Posterior cingulate gyrus (tissue), 11 donors: ENCODE data around the gene SIT1.

ENCODE experiments used
- DNase-seq, 10 donors: peaks; one replicate each; pipeline versions ENCODE4 v3.0.0 to v3.0.0-alpha.2; 2020 to 2021; ENCODE audit warnings: mixed read lengths in 3 of 10
- intact Hi-C: fragments of 100-400 bp; cut with DNase I; formaldehyde crosslinking; loops from one replicate; pipeline ENCODE4 v1.15.1; 2023

Gene SIT1

DNA sequence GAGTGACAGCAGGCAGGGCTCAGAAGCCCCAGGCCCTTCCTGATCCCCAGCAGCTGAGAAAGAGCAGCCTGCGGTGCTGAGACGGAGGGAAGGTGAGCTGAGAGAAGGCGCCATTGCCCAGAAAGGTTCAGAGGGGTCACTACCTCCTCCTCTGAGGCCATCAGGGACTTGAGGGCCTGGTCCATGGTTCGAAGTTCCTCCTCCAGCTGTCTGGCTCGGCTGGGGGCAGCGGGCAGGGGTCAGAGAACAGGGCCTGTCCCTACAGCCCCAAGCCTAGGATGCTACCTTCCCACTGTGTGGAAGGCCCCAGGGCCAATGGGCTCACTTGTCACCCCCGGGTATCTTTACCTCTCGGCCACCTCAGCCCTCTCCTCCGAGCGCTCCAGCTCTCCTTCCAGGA lies 34.2 kb upstream of the SIT1 start:
- intact Hi-C loops = no loop called here
- peak in 2 of 10 donors; percentile 12 to 67 for DNase-seq

- intact Hi-C loops = no loop called here
- peak in 1 of 10 donors; percentile 7 for DNase-seq
Measured at GRCh38 chr9:35683323-35683722, 32.6 kb upstream of the SIT1 start.

DNA sequence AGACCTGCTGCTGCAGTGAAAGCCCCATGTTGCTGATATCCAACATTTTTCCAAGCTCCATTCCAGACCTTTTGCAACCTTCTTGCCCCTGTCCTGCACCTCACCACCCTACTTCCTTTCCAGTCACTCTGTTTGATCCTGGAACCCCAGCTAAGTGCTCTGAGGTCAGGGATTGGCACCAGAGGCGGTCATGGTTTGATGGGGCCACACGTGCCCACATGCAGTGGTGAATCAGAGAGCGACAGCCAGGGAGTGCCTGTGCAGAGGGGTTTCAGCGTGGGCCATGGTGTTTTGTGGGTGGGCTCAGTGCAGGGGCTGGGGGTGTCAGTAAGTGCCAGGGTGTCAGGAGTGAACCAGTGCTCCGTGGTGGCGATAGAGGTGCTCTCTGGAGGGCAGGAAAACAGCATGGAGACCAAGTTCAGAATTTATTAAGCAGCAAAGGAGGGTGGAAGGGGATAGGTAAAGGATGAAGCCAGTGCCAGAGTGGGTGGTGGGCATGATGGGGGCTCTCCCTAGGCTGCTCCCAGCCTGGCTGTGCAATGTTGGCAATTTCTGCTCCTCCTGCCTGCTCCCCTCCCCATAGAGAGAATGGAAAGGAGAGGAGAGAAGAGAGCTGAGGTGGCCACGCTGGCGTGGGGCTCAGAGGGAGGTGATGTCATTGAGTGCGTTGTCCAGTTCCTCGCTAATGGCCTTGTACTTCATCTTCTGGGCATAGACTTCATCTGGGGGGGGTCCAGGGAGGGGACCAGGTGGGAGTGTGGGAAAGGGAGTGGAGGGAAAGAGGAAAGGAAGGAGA lies 32.0 kb upstream of the SIT1 start:
- peak in 2 of 10 donors; percentile 35 to 76 for DNase-seq
- intact Hi-C loops = no loop called here

- DNase-seq = peak in 2 of 10 donors; percentile 39 to 49
- intact Hi-C loops = no loop called here
Measured at GRCh38 chr9:35682051-35682450, 31.3 kb upstream of the SIT1 start.

- DNase-seq = peak in 2 of 10 donors; percentile 24 to 47
- intact Hi-C loops = no loop called here
Measured at GRCh38 chr9:35681341-35682002, 30.7 kb upstream of the SIT1 start.

DNA sequence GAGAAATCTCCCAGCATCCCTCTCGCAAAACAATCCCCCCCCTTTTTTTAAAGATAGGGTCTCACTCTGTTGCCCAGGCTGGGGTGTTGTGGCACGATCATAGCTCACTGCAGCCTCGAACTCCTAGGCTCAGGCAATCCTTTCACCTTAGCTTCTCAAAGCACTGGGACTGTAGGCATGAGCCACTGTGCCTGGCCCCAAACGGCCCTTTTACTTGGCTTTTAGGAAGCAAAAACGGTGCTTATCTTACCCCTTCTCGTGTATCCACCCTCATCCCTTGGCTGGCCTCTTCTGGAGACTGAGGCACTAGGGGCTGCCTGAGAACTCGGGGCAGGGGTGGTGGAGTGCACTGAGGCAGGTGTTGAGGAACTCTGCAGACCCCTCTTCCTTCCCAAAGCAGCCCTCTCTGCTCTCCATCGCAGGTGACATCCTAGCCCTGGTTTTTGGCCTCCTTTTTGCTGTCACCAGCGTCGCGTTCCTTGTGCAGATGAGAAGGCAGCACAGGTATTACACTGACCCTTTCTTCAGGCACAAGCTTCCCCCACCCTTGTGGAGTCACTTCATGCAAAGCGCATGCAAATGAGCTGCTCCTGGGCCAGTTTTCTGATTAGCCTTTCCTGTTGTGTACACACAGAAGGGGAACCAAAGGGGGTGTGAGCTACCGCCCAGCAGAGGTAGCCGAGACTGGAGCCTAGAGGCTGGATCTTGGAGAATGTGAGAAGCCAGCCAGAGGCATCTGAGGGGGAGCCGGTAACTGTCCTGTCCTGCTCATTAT lies 29.8 kb upstream of the SIT1 start:
- DNase-seq = peak in 2 of 10 donors; percentile 38 to 48

DNA sequence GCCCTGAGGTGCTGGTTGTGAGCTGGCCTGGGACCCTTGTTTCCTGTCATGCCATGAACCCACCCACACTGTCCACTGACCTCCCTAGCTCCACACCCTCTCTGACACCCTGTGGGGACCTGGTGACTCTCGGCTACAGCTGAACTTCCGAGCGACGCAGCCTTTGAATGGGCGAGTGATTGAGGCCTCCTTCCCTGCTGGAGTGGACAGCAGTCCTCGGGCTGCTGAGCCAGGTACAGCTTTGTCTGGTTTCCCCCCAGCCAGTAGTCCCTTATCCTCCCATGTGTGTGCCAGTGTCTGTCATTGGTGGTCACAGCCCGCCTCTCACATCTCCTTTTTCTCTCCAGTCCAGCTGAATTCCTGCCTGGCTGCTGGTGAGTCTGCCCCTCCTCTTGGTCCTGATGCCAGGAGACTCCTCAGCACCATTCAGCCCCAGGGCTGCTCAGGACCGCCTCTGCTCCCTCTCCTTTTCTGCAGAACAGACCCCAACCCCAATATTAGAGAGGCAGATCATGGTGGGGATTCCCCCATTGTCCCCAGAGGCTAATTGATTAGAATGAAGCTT lies 29.1 kb upstream of the SIT1 start:
- intact Hi-C loops = no loop called here
- peak in 3 of 10 donors; percentile 30 to 61 (median 35) for DNase-seq

More for the DNA sequence above, 29.8 kb upstream of the SIT1 start:
- intact Hi-C loops = no loop called here

DNA sequence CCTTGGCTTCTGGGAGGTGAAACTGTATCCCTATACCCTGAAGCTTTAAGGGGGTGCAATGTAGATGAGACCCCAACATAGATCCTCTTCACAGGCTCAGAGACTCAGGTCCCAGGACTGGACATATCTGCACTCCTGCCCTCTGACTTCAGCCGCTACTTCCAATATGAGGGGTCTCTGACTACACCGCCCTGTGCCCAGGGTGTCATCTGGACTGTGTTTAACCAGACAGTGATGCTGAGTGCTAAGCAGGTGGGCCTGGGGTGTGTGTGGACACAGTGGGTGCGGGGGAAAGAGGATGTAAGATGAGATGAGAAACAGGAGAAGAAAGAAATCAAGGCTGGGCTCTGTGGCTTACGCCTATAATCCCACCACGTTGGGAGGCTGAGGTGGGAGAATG lies 28.4 kb upstream of the SIT1 start:
- intact Hi-C loops = no loop called here
- peak in 2 of 10 donors; percentile 3 to 57 for DNase-seq

GRCh38 chr9:35675732-35676392 lies 25.1 kb upstream of the SIT1 start:
- intact Hi-C loops = no loop called here
- peak in 7 of 10 donors; percentile 30 to 91 (median 42) for DNase-seq

- intact Hi-C loops = no loop called here
- DNase-seq = peak in 3 of 10 donors; percentile 10 to 31 (median 14)
Measured at GRCh38 chr9:35675204-35675603, 24.5 kb upstream of the SIT1 start.

GRCh38 chr9:35674025-35674361 lies 23.3 kb upstream of the SIT1 start:
- intact Hi-C loops = no loop called here
- peak in 1 of 10 donors; percentile 45 for DNase-seq

- DNase-seq = peak in 4 of 10 donors; percentile 45 to 88 (median 78)
- intact Hi-C loops = no loop called here
Measured at GRCh38 chr9:35673132-35674024, 22.6 kb upstream of the SIT1 start, which contains the start of gene CA9. Gene CA9, plus strand, starts transcription at chr9:35673928. Its CDS starts 32 bp downstream, at chr9:35673960.

DNA sequence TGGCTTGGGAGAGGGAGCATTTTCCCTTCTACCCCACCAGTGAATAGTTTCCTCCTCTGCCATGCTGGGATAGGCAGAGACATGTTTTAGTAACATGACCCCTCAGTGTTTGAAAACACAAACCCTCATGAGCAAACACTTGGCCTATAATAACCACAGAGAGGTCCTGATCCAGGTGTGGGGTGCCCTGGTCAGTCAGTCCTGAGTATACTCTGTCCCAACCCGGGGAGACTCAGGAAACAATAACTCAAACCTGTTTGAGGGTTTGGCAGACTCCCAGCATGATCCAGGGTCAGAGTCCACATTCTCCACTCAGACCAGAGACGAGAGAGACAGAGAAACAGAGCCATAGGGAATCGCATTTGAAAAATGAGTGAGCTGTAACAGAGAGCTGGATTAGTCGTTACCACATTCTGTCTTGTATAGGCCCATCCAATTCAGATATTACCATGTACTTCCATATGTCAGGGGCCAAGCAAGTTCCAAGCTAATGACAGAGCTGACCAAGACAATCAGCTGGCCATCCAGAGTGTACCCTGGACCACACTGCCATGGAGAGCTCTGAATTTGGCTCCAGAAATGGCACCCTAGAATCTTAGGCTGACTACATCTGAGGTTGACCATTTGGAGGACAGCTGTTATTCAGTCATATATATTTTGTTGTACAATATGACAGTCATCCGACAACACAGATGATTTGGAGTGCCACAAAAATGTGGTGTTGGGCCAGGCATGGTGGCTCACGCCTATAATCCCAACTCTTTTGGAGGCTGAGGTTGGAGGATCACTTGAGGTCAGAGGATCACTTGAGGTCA lies 18.8 kb upstream of the SIT1 start:
- intact Hi-C loops = no loop called here
- peak in 2 of 10 donors; percentile 6 to 29 for DNase-seq

GRCh38 chr9:35667939-35668338 lies 17.2 kb upstream of the SIT1 start:
- intact Hi-C loops = no loop called here

DNA sequence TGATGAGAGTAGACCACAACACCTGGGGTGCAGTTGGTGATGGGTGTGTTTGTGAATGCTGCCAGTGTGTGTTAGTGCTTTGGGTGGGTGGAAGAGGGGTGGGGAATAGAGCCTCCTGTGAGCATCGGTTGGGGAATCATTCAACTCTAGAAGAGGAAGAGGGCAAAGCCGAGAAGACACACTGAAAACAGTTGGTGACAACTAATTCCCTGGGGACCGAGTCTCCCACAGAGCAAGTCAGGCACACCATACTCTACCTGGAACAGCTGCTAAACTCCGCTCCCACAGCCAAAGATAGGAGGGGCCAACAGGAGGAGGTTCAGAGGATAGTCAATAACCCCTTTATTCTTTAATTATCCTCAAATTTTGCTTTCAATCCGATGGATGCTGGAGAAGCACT lies 15.8 kb upstream of the SIT1 start:
- DNase-seq = peak in 1 of 10 donors; percentile 15
- intact Hi-C loops = no loop called here

More at GRCh38 chr9:35667939-35668338, 17.2 kb upstream of the SIT1 start:
- DNase-seq = peak in 1 of 10 donors; percentile 18

- DNase-seq = no peak
- intact Hi-C loops = no loop called here
Measured at GRCh38 chr9:35666045-35666444, 15.3 kb upstream of the SIT1 start.

- intact Hi-C loops = no loop called here
- no peak for DNase-seq
Measured at GRCh38 chr9:35665471-35665818, 14.7 kb upstream of the SIT1 start.
